NB4 (cell line): Measurements from ENCODE around the gene HARS2.
"Not testable (repeated sequence)": the region's sequence is repeated elsewhere in the genome, so short reads cannot be mapped to it uniquely, and the experiment has no call there.

Experiments used
- POLR2A ChIP-seq: IDR thresholded peaks from 2 replicates; pipeline ENCODE4 v1.6.1; 2011; ENCODE audit warnings: mild to moderate bottlenecking; ENCODE audit not compliant: insufficient read length; ENCODE audit errors: extremely low read depth
- TF ChIP-seq, protein P1 (sequence below): IDR thresholded peaks from one replicate; pipeline ENCODE4 v1.5.1; 2012; ENCODE audit warnings: low read depth, low read length

DNA sequence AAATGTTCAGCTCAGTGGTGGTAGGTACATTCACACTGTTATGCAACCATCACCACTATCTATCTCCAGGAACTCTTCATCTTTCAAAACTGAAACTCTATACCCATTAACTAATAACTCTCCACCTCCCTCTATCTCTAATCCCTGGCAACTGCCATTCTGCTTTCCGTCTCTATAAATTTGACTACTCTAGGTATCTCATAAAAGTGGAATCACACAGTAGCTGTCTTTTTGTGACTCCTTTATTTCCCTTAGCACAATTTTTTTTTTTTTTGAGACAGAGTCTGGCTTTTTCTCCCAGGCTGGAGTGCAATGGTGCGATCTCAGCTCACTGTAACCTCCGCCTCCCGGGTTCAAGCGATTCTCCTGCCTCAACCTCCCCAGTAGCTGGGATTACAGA, 30.1 kb downstream of the HARS2 start:
- TF ChIP-seq, protein P1, sequence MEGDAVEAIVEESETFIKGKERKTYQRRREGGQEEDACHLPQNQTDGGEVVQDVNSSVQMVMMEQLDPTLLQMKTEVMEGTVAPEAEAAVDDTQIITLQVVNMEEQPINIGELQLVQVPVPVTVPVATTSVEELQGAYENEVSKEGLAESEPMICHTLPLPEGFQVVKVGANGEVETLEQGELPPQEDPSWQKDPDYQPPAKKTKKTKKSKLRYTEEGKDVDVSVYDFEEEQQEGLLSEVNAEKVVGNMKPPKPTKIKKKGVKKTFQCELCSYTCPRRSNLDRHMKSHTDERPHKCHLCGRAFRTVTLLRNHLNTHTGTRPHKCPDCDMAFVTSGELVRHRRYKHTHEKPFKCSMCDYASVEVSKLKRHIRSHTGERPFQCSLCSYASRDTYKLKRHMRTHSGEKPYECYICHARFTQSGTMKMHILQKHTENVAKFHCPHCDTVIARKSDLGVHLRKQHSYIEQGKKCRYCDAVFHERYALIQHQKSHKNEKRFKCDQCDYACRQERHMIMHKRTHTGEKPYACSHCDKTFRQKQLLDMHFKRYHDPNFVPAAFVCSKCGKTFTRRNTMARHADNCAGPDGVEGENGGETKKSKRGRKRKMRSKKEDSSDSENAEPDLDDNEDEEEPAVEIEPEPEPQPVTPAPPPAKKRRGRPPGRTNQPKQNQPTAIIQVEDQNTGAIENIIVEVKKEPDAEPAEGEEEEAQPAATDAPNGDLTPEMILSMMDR: not testable (repeated sequence)
- TF ChIP-seq POLR2A: not testable (repeated sequence)
